Hepatic stellate cell (primary cell): ENCODE measurements around the gene ARHGAP12.

Experiments used
- DNase-seq: peaks from one replicate; pipeline ENCODE4 v3.0.0; 2011; ENCODE audit warnings: low spot score

ARHGAP12 gene

DNA sequence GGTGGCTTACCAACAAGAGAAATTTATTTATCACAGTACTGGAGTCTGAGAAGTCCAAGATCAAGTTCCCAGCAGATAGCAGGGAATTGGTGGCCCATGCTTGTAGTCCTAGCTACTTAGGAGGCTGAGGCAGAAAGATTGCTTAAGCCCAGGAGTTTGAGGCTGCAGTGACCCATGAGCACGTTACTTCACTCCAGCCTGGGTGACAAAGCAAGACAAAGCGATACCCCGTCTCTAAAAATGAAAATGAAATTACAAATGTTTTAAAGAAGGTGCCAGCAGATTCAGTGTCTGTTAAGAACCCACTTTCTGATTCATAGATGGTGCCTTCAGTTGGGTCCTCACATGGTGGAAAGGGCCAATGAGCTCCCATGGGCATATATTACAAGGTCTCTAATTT is 20.6 kb upstream of the ARHGAP12 start:
- no peak for DNase-seq

- no peak for DNase-seq
Observed at GRCh38 chr10:31948021-31948420, 19.4 kb upstream of the ARHGAP12 start.

DNA sequence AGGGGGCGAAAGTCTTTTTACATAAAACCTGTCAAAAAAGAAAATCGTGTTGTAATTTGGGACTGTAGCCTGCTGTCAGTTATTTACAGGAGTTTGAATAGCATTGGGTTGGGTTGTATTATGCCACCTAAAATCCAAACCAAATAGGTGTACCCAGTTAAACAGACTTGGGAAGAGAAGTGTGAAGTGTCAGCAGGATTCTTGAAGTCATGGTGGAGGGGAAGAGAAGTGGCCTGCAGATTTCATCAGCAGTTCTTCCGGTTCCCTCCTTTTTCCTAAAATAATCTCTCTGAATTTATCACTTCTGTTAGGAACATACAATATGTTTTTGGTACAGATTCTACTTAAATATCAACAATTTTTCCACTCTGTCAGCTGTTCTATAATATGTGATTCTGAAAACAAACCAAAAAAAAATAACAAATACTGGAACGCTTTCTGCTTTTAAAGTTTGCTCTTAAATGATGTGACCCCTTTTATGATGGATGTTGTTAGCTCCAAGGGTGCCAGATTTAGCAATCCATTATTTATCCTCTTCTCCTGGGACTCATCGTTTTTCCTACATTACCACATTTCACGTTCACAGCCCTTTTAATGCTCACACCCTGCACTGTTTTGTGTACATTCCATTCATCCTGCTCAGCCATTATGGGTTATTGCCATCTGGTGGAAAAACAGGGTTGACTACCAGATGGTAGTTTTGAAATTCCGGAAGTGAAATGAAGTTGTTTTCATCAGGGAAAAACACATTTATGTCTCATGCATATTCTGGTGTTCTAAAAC is 18.7 kb upstream of the ARHGAP12 start:
- DNase-seq, result peak; percentile 74

DNA sequence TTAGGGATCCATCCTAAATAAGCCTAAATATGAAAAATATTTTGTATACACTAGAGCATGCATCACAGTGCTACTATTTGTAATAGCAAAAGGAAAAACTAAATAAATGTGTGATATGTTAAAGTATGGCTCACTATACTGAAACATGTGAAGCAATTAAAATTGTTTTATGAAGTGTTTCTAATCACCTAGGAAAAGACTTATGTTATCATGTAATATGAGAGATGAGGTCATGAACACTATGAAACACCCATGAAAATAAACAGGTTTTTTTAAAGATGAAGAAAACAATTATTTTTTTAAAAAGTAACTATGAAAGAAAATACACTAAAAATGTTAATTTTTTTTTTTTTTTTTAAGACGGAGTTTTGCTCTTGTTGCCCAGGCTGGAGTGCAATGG is 16.8 kb upstream of the ARHGAP12 start:
- no peak for DNase-seq

GRCh38 chr10:31944071-31944433 is 15.4 kb upstream of the ARHGAP12 start:
- DNase-seq, result no peak

GRCh38 chr10:31942892-31943291 is 14.3 kb upstream of the ARHGAP12 start:
- no peak for DNase-seq

DNA sequence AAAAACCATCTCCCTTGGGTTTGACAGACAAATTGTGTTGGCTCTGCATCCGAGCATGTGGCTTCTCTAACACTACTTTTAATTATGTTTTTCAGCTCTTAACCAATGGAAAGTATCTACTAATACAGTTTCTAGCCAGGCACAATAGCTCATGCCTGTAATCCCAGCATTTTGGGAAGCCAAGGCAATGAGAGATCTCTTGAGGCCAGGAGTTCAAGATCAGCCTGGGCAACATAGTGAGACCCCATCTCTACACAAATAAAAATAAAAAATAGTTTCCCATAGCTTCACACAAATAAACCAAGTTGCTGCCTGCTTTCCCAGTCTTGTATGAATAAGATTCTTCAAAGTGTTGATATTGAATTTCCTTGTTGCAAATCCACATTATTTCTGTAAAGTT is 13.8 kb upstream of the ARHGAP12 start:
- no peak for DNase-seq

GRCh38 chr10:31940839-31941653 is 12.4 kb upstream of the ARHGAP12 start:
- peak; percentile 67 for DNase-seq

- no peak for DNase-seq
Observed at GRCh38 chr10:31939797-31940708, 11.4 kb upstream of the ARHGAP12 start.

DNA sequence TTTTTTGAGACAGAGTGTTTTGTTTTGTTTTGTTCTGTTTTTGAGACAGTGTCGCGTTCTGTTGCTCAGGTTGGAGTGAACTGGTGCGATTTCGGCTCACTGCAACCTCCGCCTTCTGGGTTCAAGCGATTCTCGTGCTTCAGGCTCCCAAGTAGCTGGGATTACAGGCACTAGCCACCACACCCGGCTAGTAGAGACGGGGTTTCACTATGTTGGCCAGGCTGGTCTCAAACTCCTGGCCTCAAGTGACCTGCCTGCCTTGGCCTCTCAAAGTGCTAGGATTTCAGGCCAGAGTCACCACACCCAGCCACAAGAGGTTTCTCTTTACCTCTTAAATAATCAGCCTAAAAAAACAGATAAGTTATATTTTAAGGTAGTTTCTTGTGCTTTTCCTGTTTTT is 8.7 kb upstream of the ARHGAP12 start:
- DNase-seq, result no peak

DNA sequence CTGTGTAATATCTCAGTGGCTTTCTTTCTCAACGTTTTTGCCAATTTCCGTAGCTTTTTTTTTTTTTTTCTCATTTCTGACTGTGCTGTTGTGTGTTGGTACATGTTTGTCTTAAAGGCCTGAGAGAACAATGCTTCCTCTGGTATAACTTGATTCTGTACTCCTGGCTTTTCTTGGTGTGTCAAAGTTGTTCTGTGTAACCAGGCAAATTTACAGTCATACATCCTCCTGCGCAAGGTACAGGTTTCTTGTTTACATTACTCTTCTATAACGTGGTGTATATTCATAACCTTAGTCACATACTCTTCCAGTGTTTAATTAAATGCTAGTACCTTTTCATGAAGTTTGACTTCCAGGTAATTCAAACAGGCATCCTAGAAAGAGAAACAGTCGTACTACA is 8.3 kb upstream of the ARHGAP12 start:
- DNase-seq, result no peak

GRCh38 chr10:31936086-31936485 is 7.5 kb upstream of the ARHGAP12 start:
- no peak for DNase-seq

DNA sequence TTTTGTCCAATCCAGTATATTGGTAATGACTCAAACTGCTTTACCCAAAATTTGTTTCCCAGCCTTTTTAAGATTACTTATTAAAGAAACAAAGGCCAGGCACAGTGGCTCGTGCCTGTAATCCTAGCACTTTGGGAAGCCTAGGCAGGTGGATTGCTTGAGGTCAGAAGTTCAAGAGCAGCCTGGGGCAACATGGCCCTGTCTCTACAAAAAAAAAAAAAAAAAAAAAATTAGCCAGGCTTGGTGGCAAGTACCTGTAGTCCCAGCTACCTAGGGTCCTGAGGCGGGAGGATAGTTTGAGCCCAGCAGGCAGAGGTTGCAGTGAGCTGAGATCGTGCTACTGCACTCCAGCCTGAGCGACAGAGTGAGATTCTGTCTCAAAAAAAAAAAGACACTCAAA is 7.0 kb upstream of the ARHGAP12 start:
- no peak for DNase-seq

GRCh38 chr10:31932838-31933237 is 4.2 kb upstream of the ARHGAP12 start:
- DNase-seq, result no peak

- DNase-seq, result no peak
Observed at GRCh38 chr10:31930856-31931255, 2.2 kb upstream of the ARHGAP12 start.

DNA sequence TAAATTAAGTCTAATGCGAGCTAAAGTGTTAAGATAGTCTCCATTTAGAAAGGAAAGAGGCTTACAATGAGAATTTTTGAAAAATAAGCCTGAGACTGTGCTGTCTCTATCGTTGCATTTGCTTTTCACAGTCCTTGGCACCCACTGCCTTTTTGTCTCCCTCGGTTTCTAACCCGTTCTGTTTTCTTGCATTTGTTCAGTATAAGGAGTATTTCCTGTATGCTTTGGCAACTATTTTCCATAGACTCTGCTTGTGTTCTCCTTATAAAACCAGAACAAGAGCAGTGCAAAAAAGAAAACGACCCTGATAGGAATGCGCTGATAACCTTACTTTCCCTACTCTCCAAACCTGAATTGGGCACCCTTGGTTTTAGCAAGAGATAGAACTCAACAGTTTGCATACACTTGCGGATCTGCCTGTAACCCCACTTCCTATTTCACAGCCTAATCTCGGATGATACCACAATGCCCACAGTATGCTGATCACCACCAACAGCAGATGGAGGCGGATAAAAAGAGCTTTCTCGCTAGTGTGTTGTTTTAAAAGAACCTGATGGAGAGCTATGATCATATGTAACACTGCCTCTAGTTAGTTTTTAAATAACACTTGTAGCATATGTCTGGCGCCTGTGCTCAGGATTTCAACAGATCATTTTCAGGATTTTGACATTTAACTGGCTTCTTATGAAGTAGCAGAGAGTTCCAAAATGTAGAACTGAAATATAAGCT is 1.6 kb upstream of the ARHGAP12 start:
- DNase-seq, result no peak

DNA sequence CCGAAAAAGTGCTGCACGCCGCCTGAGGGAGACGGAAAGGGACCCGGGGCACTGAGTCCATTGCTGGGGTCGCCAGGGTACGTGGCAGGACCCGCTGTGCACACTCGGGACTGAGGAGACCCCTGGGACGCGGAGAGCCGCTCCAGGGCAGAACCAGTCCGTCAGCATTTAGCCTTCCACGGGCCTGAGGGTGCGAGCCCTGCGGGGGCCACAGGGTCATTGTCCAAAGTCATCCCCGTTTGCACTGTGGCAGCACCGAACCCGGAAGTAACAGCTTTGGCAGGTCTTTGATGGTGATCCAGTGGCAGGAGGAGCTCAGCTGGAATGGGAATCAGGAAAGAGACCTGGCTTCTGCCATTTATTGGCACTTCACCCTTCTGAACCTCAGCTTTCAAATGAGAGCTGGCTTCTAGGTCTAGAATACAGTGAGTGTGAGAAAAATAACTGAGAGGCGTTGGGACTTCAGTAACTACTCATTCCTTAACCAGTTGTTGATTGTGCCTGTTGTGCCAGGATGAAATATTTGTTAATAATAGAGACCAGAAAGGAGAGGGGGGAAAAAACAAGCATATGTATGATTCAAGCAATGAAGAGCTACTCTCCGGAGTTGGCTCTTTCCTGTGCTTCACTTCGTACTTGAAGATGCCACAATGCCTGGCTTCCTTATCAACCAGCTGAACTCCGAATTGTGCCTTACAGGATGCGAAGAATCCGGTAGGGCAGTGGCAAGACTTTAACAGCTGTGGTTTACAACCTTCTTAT is 811 bp upstream of the ARHGAP12 start:
- peak; percentile 36 for DNase-seq

- DNase-seq, result peak; percentile 63
Observed at GRCh38 chr10:31927884-31928548, 615 bp downstream of the ARHGAP12 start.

DNA sequence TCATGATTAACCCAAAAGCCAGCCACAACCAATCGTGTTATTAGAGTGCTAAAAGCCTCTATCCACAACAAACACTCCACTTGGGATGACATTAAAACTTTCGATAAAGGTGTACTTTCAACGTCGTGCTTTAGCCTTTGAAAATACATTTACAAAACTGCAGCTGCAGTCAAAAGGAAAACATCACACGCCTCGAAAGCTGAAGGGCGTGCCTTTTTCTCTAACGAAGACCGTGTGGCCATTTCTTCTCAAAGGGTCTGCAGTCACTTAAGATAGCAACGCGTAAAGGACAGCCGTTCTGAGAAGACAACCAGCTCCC is 1.1 kb downstream of the ARHGAP12 start:
- no peak for DNase-seq

GRCh38 chr10:31926765-31927564 is 1.7 kb downstream of the ARHGAP12 start:
- DNase-seq, result no peak
